OCI-LY3 (cell line): ENCODE data around the gene CADPS.

Source experiments
- CTCF ChIP-seq: fragments of 200-600, 300-600 bp; sonication (generic); IDR thresholded peaks from 2 replicates; pipeline ENCODE4 v1.5.1; 2014; ENCODE audit warnings: antibody characterized with exemption, low read length, low read depth
- EZH2phosphoT487 ChIP-seq: fragments of 200-600 bp; shearing (Covaris generic); IDR thresholded peaks from 2 replicates; pipeline ENCODE4 v1.6.1; 2018; ENCODE audit warnings: antibody characterized with exemption, mixed run types, low read depth

GRCh38 chr3:62534326-62534725 is 340.9 kb downstream of the CADPS start:
- TF ChIP-seq CTCF (no peak), EZH2phosphoT487 (no peak)
